ENCODE results near the gene TNKS1BP1.

Gene TNKS1BP1

GRCh38 chr11:57327721-57328120, 3.0 kb upstream of the TNKS1BP1 start:
- DNase-seq (ENCODE audit: low spot score), result no peak

- no peak for DNase-seq (ENCODE audit: low spot score)
These were observed 940 bp upstream of the TNKS1BP1 start for GRCh38 chr11:57325735-57326048.

- peak; percentile 65 for DNase-seq (ENCODE audit: low spot score)
These were observed 432 bp downstream of the TNKS1BP1 start for GRCh38 chr11:57324154-57324885.

- no peak for DNase-seq (ENCODE audit: low spot score)
These were observed 948 bp downstream of the TNKS1BP1 start for GRCh38 chr11:57323855-57324153.

- DNase-seq (ENCODE audit: low spot score), result peak; percentile 60
These were observed 1.4 kb downstream of the TNKS1BP1 start for GRCh38 chr11:57323167-57323854.

- DNase-seq (ENCODE audit: low spot score), result peak; percentile 100
These were observed 2.2 kb downstream of the TNKS1BP1 start for GRCh38 chr11:57322256-57323166.

- peak; percentile 37 for DNase-seq (ENCODE audit: low spot score)
These were observed 3.1 kb downstream of the TNKS1BP1 start for GRCh38 chr11:57321388-57322255.

GRCh38 chr11:57320719-57321387, 3.9 kb downstream of the TNKS1BP1 start:
- DNase-seq (ENCODE audit: low spot score), result peak; percentile 49

GRCh38 chr11:57320067-57320718, 4.6 kb downstream of the TNKS1BP1 start:
- no peak for DNase-seq (ENCODE audit: low spot score)

GRCh38 chr11:57318178-57318577, 6.6 kb downstream of the TNKS1BP1 start:
- no peak for DNase-seq (ENCODE audit: low spot score)

GRCh38 chr11:57316017-57316416, 8.7 kb downstream of the TNKS1BP1 start:
- DNase-seq (ENCODE audit: low spot score), result peak; percentile 50

GRCh38 chr11:57315491-57315890, 9.3 kb downstream of the TNKS1BP1 start:
- DNase-seq (ENCODE audit: low spot score), result peak; percentile 90

- no peak for DNase-seq (ENCODE audit: low spot score)
These were observed 10.4 kb downstream of the TNKS1BP1 start for GRCh38 chr11:57314221-57314973.

- DNase-seq (ENCODE audit: low spot score), result no peak
These were observed 11.0 kb downstream of the TNKS1BP1 start for GRCh38 chr11:57313788-57314135.

- no peak for DNase-seq (ENCODE audit: low spot score)
These were observed 11.5 kb downstream of the TNKS1BP1 start for GRCh38 chr11:57313071-57313787.

- no peak for DNase-seq (ENCODE audit: low spot score)
These were observed 12.2 kb downstream of the TNKS1BP1 start for GRCh38 chr11:57312511-57313021.

GRCh38 chr11:57311109-57311936, 13.4 kb downstream of the TNKS1BP1 start:
- DNase-seq (ENCODE audit: low spot score), result peak; percentile 99

GRCh38 chr11:57310630-57311086, 14.1 kb downstream of the TNKS1BP1 start:
- DNase-seq (ENCODE audit: low spot score), result no peak
